OCI-LY7 (cell line): ENCODE measurements around the gene HNF1A.

Source experiments
- EZH2phosphoT487 ChIP-seq: fragments of 200-600 bp; sonication (generic); IDR thresholded peaks from 2 replicates; pipeline ENCODE4 v1.6.1; 2018; ENCODE audit warnings: low read depth, borderline replicate concordance, mild to moderate bottlenecking, mixed run types, antibody characterized with exemption, low read length, moderate library complexity, mixed read lengths
- TF ChIP-seq, protein P1 (sequence below): fragments of 200-600 bp; sonication (generic); conservative IDR thresholded peaks from 2 replicates; pipeline ENCODE4 v1.5.1; 2014; ENCODE audit warnings: mild to moderate bottlenecking, antibody characterized with exemption, low read length, moderate library complexity, mixed read lengths

GRCh38 chr12:121015825-121016766, 37.8 kb downstream of the HNF1A start, which contains the start of gene C12orf43:
- TF ChIP-seq, protein P1, sequence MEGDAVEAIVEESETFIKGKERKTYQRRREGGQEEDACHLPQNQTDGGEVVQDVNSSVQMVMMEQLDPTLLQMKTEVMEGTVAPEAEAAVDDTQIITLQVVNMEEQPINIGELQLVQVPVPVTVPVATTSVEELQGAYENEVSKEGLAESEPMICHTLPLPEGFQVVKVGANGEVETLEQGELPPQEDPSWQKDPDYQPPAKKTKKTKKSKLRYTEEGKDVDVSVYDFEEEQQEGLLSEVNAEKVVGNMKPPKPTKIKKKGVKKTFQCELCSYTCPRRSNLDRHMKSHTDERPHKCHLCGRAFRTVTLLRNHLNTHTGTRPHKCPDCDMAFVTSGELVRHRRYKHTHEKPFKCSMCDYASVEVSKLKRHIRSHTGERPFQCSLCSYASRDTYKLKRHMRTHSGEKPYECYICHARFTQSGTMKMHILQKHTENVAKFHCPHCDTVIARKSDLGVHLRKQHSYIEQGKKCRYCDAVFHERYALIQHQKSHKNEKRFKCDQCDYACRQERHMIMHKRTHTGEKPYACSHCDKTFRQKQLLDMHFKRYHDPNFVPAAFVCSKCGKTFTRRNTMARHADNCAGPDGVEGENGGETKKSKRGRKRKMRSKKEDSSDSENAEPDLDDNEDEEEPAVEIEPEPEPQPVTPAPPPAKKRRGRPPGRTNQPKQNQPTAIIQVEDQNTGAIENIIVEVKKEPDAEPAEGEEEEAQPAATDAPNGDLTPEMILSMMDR: no peak
- no peak for TF ChIP-seq EZH2phosphoT487
